C1 segment of cervical spinal cord (tissue), 14 donors: ENCODE measurements around the gene KAT6B.

Source experiments
- DNase-seq, 14 donors: peaks; one replicate each; lab custom pipeline; 2025; lab: John Stamatoyannopoulos, UW

Gene KAT6B

DNA sequence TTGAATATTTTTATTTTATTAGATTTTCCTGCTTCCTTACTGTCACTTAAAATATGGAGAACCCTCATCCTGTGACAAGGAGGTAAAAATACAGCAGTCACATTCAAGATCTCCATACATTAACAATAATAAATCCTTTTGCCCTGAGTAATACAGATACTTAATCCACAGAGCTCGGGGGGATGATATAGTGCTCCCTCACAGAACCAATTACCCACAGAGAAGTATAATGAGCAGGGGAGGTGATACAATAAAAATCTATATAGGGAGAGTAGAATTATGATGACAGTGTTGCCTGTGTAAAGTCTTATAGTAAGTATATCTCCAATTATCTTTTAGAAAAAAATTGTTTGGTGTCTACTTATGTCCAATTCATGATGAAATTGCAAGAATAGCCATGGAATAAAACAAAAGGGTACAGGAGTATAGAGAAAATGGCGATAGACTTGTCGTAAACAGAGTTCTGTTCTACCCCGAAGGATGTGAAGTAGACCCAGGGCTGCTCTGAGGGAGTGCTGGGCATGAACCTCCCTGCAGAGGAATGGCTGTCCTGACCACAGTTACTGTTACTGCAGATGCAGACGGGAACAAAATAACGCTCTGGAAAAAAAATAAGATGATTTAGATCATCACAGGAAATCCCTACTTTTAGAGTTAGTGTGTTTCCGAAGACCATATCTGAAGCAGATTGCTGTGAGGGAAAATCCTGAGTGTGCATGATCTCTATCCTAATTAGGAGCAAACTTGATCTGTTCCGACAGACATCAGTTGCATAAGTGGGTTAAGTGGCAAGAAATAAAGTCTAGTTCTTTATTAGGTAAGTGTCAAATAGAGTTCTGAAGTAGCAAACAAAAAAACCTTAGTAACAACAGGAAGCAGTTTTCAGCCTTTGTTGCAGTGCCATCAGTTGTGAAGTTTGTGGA lies 123.7 kb downstream of the KAT6B start:
- DNase-seq: no peak

DNA sequence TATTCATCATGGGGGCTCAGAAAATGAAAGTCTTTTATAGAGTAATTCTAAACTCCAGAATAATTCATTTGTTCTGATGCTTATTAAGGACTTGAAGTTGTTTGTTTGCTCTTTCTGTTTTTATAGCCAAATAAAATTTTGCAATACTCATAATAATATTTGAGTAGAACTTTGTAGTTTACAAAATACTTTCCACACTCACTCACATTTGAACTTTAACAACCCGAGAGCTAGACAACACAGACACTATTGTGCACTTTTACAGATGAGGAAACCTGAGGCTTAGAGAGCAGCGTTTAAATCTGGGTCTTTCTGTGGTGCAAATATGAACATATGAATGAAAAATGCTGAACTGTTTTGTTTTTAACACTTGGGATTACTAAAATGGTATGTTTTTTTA lies 126.8 kb downstream of the KAT6B start:
- DNase-seq: no peak

- no peak for DNase-seq
Observed at GRCh38 chr10:74955796-74956195, 129.4 kb downstream of the KAT6B start.

GRCh38 chr10:74956555-74957111 lies 130.2 kb downstream of the KAT6B start:
- no peak for DNase-seq

GRCh38 chr10:74957285-74957961 lies 131.0 kb downstream of the KAT6B start:
- DNase-seq: no peak

- no peak for DNase-seq
Observed at GRCh38 chr10:74958316-74958715, 131.9 kb downstream of the KAT6B start.

GRCh38 chr10:74960670-74961069 lies 134.3 kb downstream of the KAT6B start:
- DNase-seq: no peak

DNA sequence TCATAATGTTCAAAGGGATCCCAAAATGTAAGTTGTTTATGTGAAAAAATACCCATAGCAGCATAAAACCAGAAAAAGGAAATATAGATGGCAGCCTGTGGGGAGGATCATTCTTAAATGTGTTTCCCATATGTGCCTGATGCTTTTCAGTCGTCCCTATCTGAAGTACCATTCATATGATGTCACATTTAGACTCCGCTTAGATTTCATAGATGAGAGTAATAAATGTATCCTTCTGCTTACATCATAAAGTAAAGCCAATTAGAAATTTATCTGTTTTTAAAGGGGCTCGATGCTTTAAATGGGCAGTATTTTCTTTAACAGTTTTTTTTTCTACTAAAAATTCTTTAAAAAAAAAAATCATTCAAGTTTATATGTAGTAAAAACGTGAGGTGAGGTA lies 136.1 kb downstream of the KAT6B start:
- no peak for DNase-seq

GRCh38 chr10:74963549-74963948 lies 137.1 kb downstream of the KAT6B start:
- no peak for DNase-seq

DNA sequence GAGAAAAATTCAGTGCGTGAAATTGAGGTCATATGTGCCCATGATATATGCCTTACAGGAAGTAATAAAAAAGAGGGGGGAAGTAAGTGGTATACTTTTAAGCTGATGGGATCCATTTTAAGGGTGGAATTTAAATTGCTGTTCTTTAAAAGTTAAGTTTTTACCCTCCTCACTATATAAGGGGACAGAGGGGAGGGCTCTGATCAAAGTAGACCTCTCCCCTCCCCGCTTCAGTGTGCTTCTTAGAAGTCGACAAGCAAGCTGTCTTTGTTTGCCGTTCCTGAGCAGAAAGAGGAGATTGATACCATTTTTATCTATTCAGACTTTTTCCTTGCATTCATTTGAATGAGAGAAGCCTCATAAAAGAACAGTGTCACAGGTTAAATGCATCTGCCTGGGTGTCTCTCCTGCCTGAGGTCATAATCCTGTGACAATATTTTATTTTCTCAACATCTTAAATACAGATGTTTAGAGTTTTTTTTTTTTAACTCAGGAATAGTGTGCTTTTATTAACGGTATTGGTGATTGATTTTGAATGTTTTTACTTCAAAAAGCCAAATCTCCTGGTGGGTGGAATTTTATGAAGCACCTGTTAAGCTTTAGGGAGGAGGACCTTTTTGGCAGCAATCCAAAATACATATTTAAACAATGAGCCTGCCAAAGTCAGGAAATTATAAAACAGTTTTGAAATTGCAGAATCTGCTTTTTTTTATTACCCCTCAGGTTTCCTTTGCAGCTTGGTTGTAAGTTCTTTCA lies 141.7 kb downstream of the KAT6B start:
- DNase-seq: no peak

GRCh38 chr10:74968667-74969061 lies 142.3 kb downstream of the KAT6B start:
- DNase-seq: no peak

DNA sequence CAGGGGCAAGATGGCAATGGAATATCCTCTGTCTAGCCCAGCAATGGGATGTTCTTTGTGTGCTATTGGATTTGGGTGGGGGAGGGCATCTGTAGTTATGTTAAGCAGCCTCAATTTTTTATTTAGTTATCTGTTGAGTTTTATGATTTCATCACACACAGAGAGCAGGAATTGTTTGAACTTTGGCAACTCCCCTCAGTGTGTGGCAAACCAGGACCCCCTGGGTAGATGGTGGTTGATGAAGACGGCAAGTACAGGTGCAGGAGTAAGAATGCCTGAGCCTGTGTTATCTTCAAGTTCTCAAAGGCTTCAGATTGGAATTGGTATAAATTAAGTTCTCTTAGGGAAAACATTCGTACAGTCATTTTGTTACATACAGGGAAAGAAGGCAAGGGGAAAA lies 142.7 kb downstream of the KAT6B start:
- DNase-seq: no peak

DNA sequence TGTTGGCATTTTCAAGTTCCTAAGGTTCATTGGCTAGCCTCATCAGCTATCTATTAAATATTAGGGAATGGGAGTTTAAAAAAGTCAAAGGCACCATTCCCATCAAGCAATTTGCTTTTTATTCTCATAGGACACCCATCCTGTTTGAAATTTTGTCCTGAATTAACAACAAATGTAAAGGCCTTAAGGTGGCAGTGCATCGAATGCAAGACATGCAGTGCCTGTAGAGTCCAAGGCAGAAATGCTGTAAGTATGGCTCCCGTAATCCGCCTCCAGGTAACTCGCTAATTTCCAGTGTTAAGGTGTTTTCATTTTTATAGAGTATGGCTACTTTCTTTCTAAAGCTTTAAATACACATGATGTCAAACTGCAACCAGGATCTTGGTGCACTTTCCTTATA lies 143.1 kb downstream of the KAT6B start:
- no peak for DNase-seq

GRCh38 chr10:74973741-74974392 lies 147.5 kb downstream of the KAT6B start:
- DNase-seq: no peak

DNA sequence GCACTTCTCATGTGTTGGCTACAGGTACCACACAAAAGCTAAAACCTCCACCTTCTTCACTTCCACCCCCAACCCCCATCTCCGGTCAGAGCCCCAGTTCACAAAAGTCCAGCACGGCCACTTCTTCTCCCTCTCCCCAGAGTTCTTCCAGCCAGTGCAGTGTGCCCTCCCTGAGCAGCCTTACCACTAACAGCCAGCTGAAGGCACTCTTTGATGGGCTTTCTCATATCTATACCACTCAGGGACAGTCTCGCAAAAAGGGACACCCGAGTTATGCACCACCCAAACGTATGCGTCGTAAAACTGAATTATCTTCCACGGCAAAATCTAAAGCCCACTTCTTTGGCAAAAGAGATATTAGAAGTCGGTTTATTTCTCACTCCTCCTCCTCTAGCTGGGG lies 149.4 kb downstream of the KAT6B start:
- DNase-seq: no peak

GRCh38 chr10:74976565-74976964 lies 150.2 kb downstream of the KAT6B start:
- DNase-seq: no peak

DNA sequence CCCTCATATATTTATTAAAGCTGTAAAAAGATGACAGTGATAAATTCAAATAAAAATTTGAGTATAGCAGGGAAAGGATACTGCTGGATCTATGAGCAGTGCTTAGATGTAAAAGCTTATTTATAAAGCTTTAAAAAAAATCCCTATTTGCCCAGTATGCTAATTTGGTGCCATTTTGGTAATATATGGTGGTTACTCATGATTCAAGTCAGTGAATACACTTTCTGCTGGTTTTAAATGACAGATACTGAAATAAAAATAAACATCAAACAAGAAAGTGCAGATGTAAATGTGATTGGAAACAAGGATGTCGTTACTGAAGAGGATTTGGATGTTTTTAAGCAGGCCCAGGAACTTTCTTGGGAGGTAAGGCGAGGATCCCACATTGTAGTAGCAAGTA lies 150.7 kb downstream of the KAT6B start:
- no peak for DNase-seq

GRCh38 chr10:74977913-74978847 lies 151.8 kb downstream of the KAT6B start:
- DNase-seq: no peak

GRCh38 chr10:74981831-74982633 lies 155.6 kb downstream of the KAT6B start:
- DNase-seq: peak in 1 of 14 donors; percentile 33

DNA sequence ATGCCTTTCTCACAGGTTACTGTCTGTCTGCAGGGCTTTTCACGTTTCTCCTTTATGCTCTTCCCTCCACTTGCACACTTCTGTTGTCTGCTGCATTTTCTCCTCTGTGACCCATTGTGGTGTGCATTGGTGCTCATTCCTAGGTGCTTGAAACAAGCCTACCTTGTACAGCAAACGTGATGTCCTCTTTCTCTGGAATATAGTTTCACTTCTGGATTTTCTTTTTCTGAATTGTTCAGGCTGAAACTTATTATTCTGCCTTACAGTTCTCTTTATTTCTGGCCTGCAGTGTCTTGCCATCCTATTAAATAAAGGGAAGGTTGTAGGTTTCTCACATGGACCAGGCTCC lies 156.2 kb downstream of the KAT6B start:
- DNase-seq: no peak
